ENCODE measurements around the gene LIX1L. TPM values are rescaled to one million over a fixed set of nuclear protein-coding genes. Genes with fewer than 3 reads are reported as not detected.

Gene LIX1L
- total and polyA plus RNA-seq, 2 of the 13 experiments (the other 11 are each of a cell fraction or from before 2014, with no cell fraction given): 8.1 to 24.9 TPM

DNA sequence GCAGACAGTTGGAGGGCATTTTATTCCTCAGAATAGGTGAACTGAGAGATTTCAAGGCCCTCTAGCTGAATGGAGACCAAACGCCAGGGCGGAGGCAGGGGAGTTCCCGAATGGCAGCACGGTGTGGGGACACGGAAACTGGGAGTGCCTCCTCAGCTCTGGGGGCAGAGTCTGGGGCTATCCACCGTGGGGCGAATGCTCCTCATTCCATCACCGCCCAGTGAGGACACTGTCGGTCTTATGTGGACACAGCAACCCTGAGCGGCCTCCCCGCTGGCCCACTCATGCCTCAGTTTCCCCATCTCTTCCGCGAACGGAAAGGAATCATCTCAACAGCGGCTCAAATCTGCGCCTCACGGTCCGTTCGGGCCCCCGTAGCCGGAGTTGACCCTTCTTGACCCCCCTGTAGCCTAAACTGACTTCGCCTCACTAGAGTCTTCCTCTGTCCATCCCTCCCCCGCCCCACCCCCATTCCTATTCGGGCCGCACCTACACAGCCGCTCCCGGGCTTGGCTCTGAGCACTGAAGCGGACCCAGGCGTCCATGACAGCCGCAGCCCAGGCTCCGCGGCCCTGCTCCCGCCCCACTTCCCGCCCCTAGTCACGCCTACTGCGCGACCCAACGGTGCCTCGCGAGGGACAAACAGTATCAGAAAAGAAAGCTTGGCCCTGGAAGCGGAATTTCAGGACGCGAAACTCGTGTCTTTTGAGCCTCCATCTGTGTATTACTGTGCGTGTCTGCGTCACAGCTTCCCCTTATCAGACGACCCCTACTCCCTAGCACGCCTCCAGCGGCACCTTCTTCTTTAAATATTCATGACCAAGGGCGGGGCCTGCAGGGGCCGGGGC, 39.4 kb downstream of the LIX1L start, which contains the start of gene PEX11B (continued):
- peak; percentile 38 for TF ChIP-seq TEAD3 (CRISPR knock-in tag; optimal IDR thresholded peaks at IDR 0.05; ENCODE audit: borderline replicate concordance)
- no peak for TF ChIP-seq KDM3A (CRISPR knock-in tag; IDR thresholded peaks at IDR 0.05; ENCODE audit: low read depth)
- TF ChIP-seq ZNF251 (CRISPR knock-in tag; IDR thresholded peaks at IDR 0.05): no peak
- no peak for TF ChIP-seq FOXJ3 (CRISPR knock-in tag; IDR thresholded peaks at IDR 0.05; ENCODE audit: borderline replicate concordance)
- peak; percentile 53; the same call in 1 of the 2 replicates for TF ChIP-seq GMEB1 (CRISPR knock-in tag; IDR thresholded peaks at IDR 0.05; ENCODE audit: borderline replicate concordance)
- no peak for TF ChIP-seq ZNF558 (CRISPR knock-in tag; IDR thresholded peaks at IDR 0.05; ENCODE audit: borderline replicate concordance)
- TF ChIP-seq ZNF83 (CRISPR knock-in tag; IDR thresholded peaks at IDR 0.05; ENCODE audit: borderline replicate concordance): no peak
- TF ChIP-seq HOXA9 (CRISPR knock-in tag; IDR thresholded peaks at IDR 0.05; ENCODE audit: borderline replicate concordance): no peak
- TF ChIP-seq MEIS2 (CRISPR knock-in tag; IDR thresholded peaks at IDR 0.05): no peak
- TF ChIP-seq KDM1A (CRISPR knock-in tag; IDR thresholded peaks at IDR 0.05): no peak
- TF ChIP-seq POLR2AphosphoS5 (IDR thresholded peaks at IDR 0.05; ENCODE audit: low read depth, low read length): 0 out of 2 replicates have a peak, but pooled peaks have one; percentile 30
- TF ChIP-seq ZNF460 (CRISPR knock-in tag; IDR thresholded peaks at IDR 0.05; ENCODE audit: borderline replicate concordance): no peak
- no peak for TF ChIP-seq ZNF709 (CRISPR knock-in tag; IDR thresholded peaks at IDR 0.05)
- no peak for TF ChIP-seq MTF2 (CRISPR knock-in tag; IDR thresholded peaks at IDR 0.05; ENCODE audit: borderline replicate concordance)
- TF ChIP-seq ZNF547 (CRISPR knock-in tag; IDR thresholded peaks at IDR 0.05): peak; percentile 69; the same call in 1 of the 2 replicates
- peak; percentile 70 for TF ChIP-seq SIN3B (IDR thresholded peaks at IDR 0.05; ENCODE audit: low read length)
- TF ChIP-seq ZNF577 (CRISPR knock-in tag; IDR thresholded peaks at IDR 0.05; ENCODE audit: borderline replicate concordance, low read depth): no peak
- no peak for TF ChIP-seq JUNB (CRISPR knock-in tag; IDR thresholded peaks at IDR 0.05; ENCODE audit: borderline replicate concordance)
- TF ChIP-seq ZNF383 (CRISPR knock-in tag; IDR thresholded peaks at IDR 0.05; ENCODE audit: borderline replicate concordance): no peak
- no peak for TF ChIP-seq ZNF549 (CRISPR knock-in tag; IDR thresholded peaks at IDR 0.05)
- no peak for TF ChIP-seq CC2D1A (CRISPR knock-in tag; IDR thresholded peaks at IDR 0.05)
- no peak for TF ChIP-seq EED (CRISPR knock-in tag; IDR thresholded peaks at IDR 0.05)
- TF ChIP-seq RCOR2 (CRISPR knock-in tag; IDR thresholded peaks at IDR 0.05): 0 out of 2 replicates have a peak, but pooled peaks have one; percentile 15
- peak; percentile 23; the same call in 1 of the 2 replicates for TF ChIP-seq ZNF225 (CRISPR knock-in tag; IDR thresholded peaks at IDR 0.05)
- no peak for TF ChIP-seq NR2F2 (IDR thresholded peaks at IDR 0.05; ENCODE audit: borderline replicate concordance, low read depth)
- TF ChIP-seq ZNF605 (CRISPR knock-in tag; IDR thresholded peaks at IDR 0.05): no peak
- no peak for TF ChIP-seq CBX2 (IDR thresholded peaks at IDR 0.05; ENCODE audit: low read depth, low read length)
- TF ChIP-seq CBX2 (CRISPR knock-in tag; IDR thresholded peaks at IDR 0.05; ENCODE audit: low read depth): no peak
- no peak for TF ChIP-seq HIC2 (CRISPR knock-in tag; IDR thresholded peaks at IDR 0.05; ENCODE audit: low read depth)

Measured in HepG2 (cell line).